Keratinocyte (primary cell): ENCODE data around the gene EXOC4.

Experiments used
- CTCF ChIP-seq, 3 experiments: IDR thresholded peaks in 1 of 3; conservative IDR thresholded peaks in 1 of 3; optimal IDR thresholded peaks in 1 of 3; 2 replicates in 2 of 3; 3 replicates in 1 of 3; pipeline versions ENCODE3 to v1.5.1; 2011; ENCODE audit warnings: low read length in 3 of 3, mild to moderate bottlenecking in 3 of 3, moderate library complexity in 2 of 3, control low read depth in 1 of 3, inconsistent platforms in 1 of 3; ENCODE audit not compliant: insufficient read depth in 2 of 3; ENCODE audit errors: extremely low read depth in 1 of 3
- EZH2 ChIP-seq: IDR thresholded peaks from one replicate; pipeline ENCODE4 v1.6.1; 2012; ENCODE audit warnings: inconsistent platforms, mild to moderate bottlenecking, low read length, moderate library complexity

GRCh38 chr7:133497061-133497460 is 244.2 kb downstream of the EXOC4 start:
- no peak for TF ChIP-seq CTCF (optimal IDR thresholded peaks at IDR 0.05 in 1 of 3, IDR thresholded peaks at IDR 0.05 in 1 of 3, conservative IDR thresholded peaks at IDR 0.05 in 1 of 3; ENCODE audit: extremely low read depth in 1 of 3, insufficient read depth in 2 of 3, low read length in 3 of 3)
- no peak for TF ChIP-seq EZH2
